Activated T-helper 2 cell treated with anti-CD3 and anti-CD28 coated beads, Interferon-gamma antibody, Interleukin-2, Interleukin-4, amounts not matched to agents 10 μg/mL and 5 μg/mL and 100 μg/mL, durations not matched to agents 14 hours and 24 hours and 36 hours (primary cell): ENCODE results near the gene PIAS1. TPM values are rescaled to one million over a fixed set of nuclear protein-coding genes. Genes with fewer than 3 reads are reported as not detected.

Experiments used
- DNase-seq: peaks from one replicate; pipeline ENCODE4 v3.0.0; 2021; ENCODE audit warnings: low spot score
- H3K27ac Mint-ChIP-seq: one replicate; pipeline ENCODE4 v1.8.0; 2021; ENCODE audit warnings: mixed read lengths
- H3K27me3 Mint-ChIP-seq: one replicate; pipeline ENCODE4 v1.8.0; 2021; ENCODE audit warnings: low read depth, mixed read lengths
- H3K36me3 Mint-ChIP-seq: one replicate; pipeline ENCODE4 v1.8.0; 2021; ENCODE audit warnings: low read depth, mixed read lengths
- H3K4me1 Mint-ChIP-seq: one replicate; pipeline ENCODE4 v1.8.0; 2021; ENCODE audit warnings: low read depth, mixed read lengths
- H3K4me3 Mint-ChIP-seq: one replicate; pipeline ENCODE4 v1.8.0; 2021; ENCODE audit warnings: low read depth, mild to moderate bottlenecking, moderate library complexity, mixed read lengths
- H3K9me3 Mint-ChIP-seq: one replicate; pipeline ENCODE4 v1.8.0; 2021; ENCODE audit warnings: mixed read lengths
- intact Hi-C: fragments of 100-400 bp; cut with micrococcal nuclease; formaldehyde crosslinking; loops from one replicate; pipeline ENCODE4 v1.15.1; 2023
- total RNA-seq: library from RNA; stranded (reverse); gene quantifications from 2 replicates; pipeline ENCODE4 v1.2.3, GENCODE V29; 2022

The PIAS1 gene
- total RNA-seq, 1 donor from 2014 or later = 30.3 TPM

- no peak for DNase-seq
- peaks cover 43% of the 10 kb centered on the region for H3K4me1 Mint-ChIP-seq
- intact Hi-C loops = loop anchor here (10.0 kb wide), 1 partner anchor 195 kb away; no protein-coding TSS in a partner anchor
These were observed 5.5 kb downstream of the PIAS1 start for GRCh38 chr15:68059630-68060029.

DNA sequence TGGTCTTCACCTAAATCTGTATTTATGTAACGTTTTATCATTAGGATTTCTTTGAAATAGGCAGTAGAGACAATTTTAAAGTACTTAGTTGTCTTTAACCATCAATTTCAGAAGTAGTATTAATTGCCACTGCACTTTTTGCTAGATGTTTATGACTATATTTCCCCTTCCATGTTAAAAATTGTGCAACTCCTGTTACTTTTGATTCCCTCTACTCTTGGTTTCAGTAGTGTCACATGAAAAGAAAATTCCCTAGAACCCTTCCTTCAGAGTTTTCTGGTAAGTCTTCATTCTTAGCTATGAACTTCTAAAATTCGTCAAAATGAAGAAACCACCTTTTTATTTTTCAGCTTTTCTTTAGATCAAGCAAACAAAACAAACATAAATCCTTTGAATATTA, 7.1 kb downstream of the PIAS1 start:
- no peak overlapping the region for H3K4me3 Mint-ChIP-seq
- H3K4me1 Mint-ChIP-seq = peaks cover 36% of the 10 kb centered on the region
- H3K27ac Mint-ChIP-seq = no peak overlapping the region
- no peak for DNase-seq
- H3K9me3 Mint-ChIP-seq = no peaks in the 10 kb centered on the region
- intact Hi-C loops = no loop called here
- peaks cover 5% of the 10 kb centered on the region for H3K36me3 Mint-ChIP-seq
- H3K27me3 Mint-ChIP-seq = no peaks in the 10 kb centered on the region

More at GRCh38 chr15:68059630-68060029, 5.5 kb downstream of the PIAS1 start:
- no peak overlapping the region for H3K27ac Mint-ChIP-seq
- peaks cover 8% of the 10 kb centered on the region for H3K36me3 Mint-ChIP-seq
- no peak overlapping the region for H3K4me3 Mint-ChIP-seq
- H3K27me3 Mint-ChIP-seq = no peaks in the 10 kb centered on the region
- H3K9me3 Mint-ChIP-seq = no peaks in the 10 kb centered on the region

GRCh38 chr15:68061602-68062001, 7.5 kb downstream of the PIAS1 start:
- Mint-ChIP-seq H3K4me1 (peaks cover 33% of the 10 kb centered on the region), H3K9me3 (no peaks in the 10 kb centered on the region), H3K27ac (no peak overlapping the region), H3K4me3 (no peak overlapping the region), H3K36me3 (peaks cover 6% of the 10 kb centered on the region), H3K27me3 (no peaks in the 10 kb centered on the region)
- intact Hi-C loops = no loop called here
- DNase-seq = no peak

- no peak for DNase-seq
- Mint-ChIP-seq H3K27ac (no peak overlapping the region), H3K27me3 (no peaks in the 10 kb centered on the region), H3K4me3 (no peak overlapping the region), H3K9me3 (no peaks in the 10 kb centered on the region), H3K4me1 (peaks cover 29% of the 10 kb centered on the region), H3K36me3 (peaks cover 11% of the 10 kb centered on the region)
- intact Hi-C loops = no loop called here
These were observed 8.1 kb downstream of the PIAS1 start for GRCh38 chr15:68062214-68062613.

DNA sequence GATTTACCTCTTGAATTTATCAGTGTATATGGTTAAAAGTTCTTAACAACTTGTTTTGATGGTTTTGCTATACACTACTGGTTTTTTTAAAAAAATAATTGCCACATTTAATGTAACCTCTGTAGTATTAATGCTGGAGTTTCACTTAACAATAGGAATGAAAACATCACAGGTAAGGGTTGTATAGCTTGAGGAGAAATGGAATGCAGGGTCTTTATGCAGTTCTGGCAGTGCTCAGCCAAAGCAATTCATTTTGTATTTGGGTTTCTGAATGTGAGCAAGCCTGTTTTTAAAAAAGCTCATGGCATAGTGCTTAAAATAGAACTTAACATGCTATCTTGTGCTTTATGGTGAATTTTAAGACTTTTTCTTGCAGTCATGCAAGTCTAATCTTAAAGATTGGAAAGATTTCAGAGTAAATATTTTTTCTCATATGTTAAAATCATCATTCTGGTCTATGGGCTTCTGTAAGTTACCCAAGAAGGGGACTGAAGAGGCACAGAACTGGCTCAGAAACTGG, 8.9 kb downstream of the PIAS1 start:
- Mint-ChIP-seq H3K27me3 (no peaks in the 10 kb centered on the region), H3K27ac (no peak overlapping the region), H3K9me3 (no peaks in the 10 kb centered on the region), H3K36me3 (peaks cover 12% of the 10 kb centered on the region), H3K4me3 (no peak overlapping the region), H3K4me1 (peaks cover 24% of the 10 kb centered on the region)
- intact Hi-C loops = no loop called here
- DNase-seq = no peak

DNA sequence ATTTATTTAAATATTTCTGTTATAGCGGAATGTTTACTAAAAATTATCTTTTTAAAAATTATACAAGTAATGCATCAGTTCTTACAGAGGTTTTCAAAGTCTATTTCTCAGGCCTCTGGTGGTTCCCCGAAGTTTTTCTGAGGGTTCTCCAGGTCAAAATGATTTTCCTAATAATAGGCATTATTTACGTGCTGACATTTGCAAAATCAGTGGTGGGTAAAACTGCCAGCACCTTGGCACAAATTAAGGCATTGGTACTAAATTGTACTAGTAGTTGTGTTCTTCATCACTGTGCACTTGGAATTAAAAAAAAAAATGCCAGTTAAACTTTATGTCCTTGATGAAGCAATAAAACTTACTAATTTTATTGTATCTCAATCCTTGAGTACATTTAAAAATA, 9.5 kb downstream of the PIAS1 start:
- Mint-ChIP-seq H3K36me3 (peaks cover 12% of the 10 kb centered on the region), H3K4me3 (no peak overlapping the region), H3K27me3 (no peaks in the 10 kb centered on the region), H3K27ac (no peak overlapping the region), H3K4me1 (peaks cover 21% of the 10 kb centered on the region), H3K9me3 (no peaks in the 10 kb centered on the region)
- intact Hi-C loops = no loop called here
- DNase-seq = no peak

DNA sequence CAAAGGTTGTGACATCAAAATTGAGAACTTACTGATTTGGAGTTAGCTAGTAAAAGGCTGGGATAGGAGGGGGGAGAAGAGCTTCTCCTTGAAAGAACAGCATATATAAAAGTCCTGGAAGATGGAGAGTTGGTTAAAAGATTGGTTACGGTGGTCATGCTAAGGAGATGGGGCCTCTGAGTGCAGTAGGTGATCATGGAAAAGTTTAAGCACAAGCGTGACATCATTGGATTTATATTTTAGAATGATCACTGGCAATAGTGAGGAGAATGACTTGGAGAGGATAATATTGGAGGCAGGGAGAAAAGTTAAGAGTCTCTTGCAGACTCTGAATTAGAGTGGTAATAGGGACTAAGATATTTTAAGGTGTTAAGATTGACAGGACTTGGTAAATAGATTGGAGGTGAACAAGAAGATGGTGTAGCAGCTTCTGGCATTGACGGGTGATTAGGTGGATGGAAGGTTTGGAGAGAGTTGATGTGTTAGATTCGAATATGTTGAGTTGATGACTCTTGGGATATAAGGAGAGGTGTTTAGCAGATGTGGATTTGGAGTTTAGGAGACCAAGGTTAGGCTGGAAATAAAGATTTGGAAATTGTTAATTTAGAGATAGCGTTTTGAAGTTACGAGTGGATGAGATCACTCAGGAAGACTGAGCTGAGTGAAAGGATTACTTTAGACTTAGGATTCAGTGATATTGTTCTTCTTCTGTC, 19.6 kb downstream of the PIAS1 start:
- Mint-ChIP-seq H3K27ac (no peak overlapping the region), H3K4me1 (peaks cover 18% of the 10 kb centered on the region), H3K4me3 (no peak overlapping the region), H3K27me3 (no peaks in the 10 kb centered on the region), H3K9me3 (no peaks in the 10 kb centered on the region), H3K36me3 (no peaks in the 10 kb centered on the region)
- intact Hi-C loops = no loop called here
- DNase-seq = no peak

DNA sequence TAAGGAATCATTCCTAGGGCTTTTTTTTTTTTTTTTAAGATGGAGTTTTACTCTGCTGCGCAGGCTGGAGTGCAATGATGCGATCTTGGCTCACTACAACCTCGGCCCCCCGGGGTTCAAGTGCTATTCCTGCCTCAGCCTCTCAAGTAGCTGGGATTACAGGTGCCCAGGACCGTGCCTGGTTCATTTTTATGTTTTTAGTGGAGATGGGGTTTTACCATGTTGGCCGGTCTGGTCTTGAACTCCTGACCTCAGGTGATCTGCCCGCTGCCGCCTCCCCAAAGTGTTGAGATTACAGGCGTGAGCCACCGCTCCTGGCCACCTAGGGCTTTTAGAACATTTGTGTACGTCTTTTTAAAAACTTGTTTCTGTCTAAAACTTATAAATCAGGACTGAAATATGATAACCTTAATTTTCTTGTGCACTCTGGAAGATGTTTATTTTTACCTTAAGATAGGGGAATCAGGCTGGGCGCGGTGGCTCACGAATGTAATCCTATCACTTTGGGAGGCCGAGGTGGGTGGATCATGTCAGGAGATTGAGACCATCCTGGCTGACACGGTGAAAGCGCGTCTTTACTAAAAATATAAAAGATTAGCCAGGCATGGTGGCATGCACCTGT, 21.8 kb downstream of the PIAS1 start:
- Mint-ChIP-seq H3K27me3 (no peaks in the 10 kb centered on the region), H3K27ac (no peak overlapping the region), H3K36me3 (no peaks in the 10 kb centered on the region), H3K9me3 (no peaks in the 10 kb centered on the region), H3K4me3 (no peak overlapping the region), H3K4me1 (peaks cover 16% of the 10 kb centered on the region)
- DNase-seq = no peak
- intact Hi-C loops = no loop called here

DNA sequence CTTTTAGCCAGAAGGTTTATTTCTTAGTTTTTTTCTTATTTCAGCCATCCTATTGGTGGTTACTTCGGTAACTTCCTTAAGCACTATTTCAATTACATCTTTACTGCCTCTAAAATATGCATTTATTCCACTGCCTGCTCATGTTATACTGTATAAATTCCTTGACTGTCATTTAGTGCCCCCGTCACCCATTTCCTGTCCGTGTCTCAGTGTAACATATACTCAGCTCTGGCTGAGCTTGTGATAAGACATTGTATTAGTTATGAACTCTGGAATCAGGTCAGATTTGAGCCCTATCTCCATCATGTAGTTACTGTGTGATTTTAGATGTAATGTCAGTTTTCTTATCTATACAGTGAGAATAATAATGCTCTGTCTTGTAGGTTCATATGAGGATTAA, 24.2 kb downstream of the PIAS1 start:
- no peaks in the 10 kb centered on the region for H3K27me3 Mint-ChIP-seq
- no peaks in the 10 kb centered on the region for H3K9me3 Mint-ChIP-seq
- intact Hi-C loops = no loop called here
- no peaks in the 10 kb centered on the region for H3K36me3 Mint-ChIP-seq
- H3K27ac Mint-ChIP-seq = no peak overlapping the region
- peaks cover 37% of the 10 kb centered on the region for H3K4me1 Mint-ChIP-seq
- no peak for DNase-seq
- no peak overlapping the region for H3K4me3 Mint-ChIP-seq

DNA sequence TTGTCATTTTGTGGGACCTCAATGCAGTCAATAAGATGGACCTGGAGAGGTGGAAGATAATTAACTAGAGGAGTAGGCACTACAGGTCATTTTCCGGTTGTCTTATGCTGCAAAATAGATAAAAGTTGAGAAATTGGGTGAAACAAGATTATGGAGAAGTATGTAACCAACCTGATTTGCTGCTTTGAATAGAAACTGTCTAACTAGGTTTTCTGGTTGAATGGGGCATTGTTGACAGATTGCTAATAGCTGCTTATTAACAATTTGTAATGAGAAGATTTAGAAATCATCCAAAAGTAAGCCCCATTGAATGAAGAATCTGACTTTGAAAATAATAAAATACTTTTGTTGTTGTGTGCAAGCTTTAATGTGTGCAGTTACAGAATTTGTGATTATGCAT, 26.2 kb downstream of the PIAS1 start:
- H3K27me3 Mint-ChIP-seq = no peaks in the 10 kb centered on the region
- H3K4me3 Mint-ChIP-seq = no peak overlapping the region
- no peak for DNase-seq
- no peak overlapping the region for H3K27ac Mint-ChIP-seq
- intact Hi-C loops = no loop called here
- no peaks in the 10 kb centered on the region for H3K36me3 Mint-ChIP-seq
- H3K4me1 Mint-ChIP-seq = peaks cover 37% of the 10 kb centered on the region
- H3K9me3 Mint-ChIP-seq = no peaks in the 10 kb centered on the region

DNA sequence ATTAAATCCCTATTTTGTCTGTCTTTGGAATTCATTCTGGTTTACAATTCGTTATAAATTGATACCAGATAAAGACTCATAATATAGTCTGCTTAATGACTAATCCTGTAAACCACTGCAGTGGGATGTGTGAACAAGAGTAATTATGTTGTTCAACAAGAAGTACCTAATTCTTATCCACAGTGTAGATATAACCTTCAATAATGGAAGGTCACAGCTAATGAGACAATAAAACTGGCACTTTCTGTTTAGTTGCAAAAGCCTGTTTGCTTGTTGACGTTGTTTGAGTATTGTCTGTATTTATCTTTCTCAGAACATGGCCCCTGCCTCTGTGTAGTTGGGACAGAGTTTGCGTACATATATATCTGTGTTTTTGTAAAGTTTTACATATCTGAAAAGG, 26.7 kb downstream of the PIAS1 start:
- no peak for DNase-seq
- no peaks in the 10 kb centered on the region for H3K36me3 Mint-ChIP-seq
- no peak overlapping the region for H3K27ac Mint-ChIP-seq
- no peak overlapping the region for H3K4me3 Mint-ChIP-seq
- peaks cover 37% of the 10 kb centered on the region for H3K4me1 Mint-ChIP-seq
- intact Hi-C loops = no loop called here
- H3K9me3 Mint-ChIP-seq = no peaks in the 10 kb centered on the region
- H3K27me3 Mint-ChIP-seq = no peaks in the 10 kb centered on the region

- H3K4me1 Mint-ChIP-seq = peaks cover 37% of the 10 kb centered on the region
- DNase-seq = no peak
- H3K4me3 Mint-ChIP-seq = no peak overlapping the region
- H3K27me3 Mint-ChIP-seq = no peaks in the 10 kb centered on the region
- peaks cover 5% of the 10 kb centered on the region for H3K36me3 Mint-ChIP-seq
- H3K9me3 Mint-ChIP-seq = no peaks in the 10 kb centered on the region
- H3K27ac Mint-ChIP-seq = no peak overlapping the region
- intact Hi-C loops = no loop called here
These were observed 27.9 kb downstream of the PIAS1 start for GRCh38 chr15:68081869-68082505.

DNA sequence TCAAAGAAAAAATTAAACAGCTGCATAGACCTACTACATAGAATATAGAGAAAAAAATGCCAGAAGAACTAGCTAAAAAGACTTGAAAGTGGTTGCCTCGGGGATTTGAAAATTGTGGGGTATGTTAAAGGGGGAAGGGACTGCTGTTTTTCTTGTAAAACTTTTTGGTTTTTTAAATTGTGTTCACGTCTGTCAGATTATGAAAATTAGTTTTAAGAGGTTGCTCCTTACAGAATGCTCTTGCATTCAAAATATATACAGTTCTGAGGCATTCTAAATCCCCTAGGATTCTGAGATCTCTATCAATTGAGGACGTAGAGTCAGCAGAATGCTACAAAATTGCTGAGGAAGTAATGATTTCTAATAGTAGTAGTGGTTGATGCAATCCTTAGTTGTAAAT, 28.6 kb downstream of the PIAS1 start:
- Mint-ChIP-seq H3K36me3 (peaks cover 5% of the 10 kb centered on the region), H3K4me1 (peaks cover 32% of the 10 kb centered on the region), H3K9me3 (no peaks in the 10 kb centered on the region), H3K4me3 (no peak overlapping the region), H3K27me3 (no peaks in the 10 kb centered on the region), H3K27ac (no peak overlapping the region)
- DNase-seq = no peak
- intact Hi-C loops = no loop called here
